Activated gamma-delta T cell treated with anti-CD3 and anti-CD28 coated beads, Interleukin-2, amount 50 U/mL, for 16 hours (primary cell): Measurements from ENCODE around the gene CPA4.

Source experiments
- DNase-seq: peaks from one replicate; pipeline ENCODE4 v3.0.0-alpha.2; 2020; ENCODE audit warnings: low read depth

Gene CPA4

DNA sequence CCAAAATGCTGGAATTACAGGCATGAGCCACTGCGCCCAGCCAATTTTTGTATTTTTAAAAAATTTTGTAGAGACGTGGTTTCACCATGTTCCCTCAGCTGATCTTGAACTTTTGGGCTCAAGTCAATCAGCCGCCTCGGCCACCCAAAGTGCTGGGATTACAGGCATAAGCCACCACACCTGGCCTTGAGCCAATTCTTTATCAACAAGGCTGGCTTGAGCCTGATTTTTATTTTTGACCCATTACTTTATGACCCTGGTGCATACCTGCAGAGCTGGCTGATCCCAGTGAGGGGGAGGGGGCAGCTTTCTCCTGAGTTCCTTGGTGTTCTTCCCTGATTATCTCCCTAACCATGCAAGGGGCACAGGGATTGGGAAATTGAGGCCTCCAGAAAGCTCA is 71.5 kb downstream of the CPA4 start:
- no peak for DNase-seq

GRCh38 chr7:130365088-130365487 is 72.1 kb downstream of the CPA4 start:
- no peak for DNase-seq

- no peak for DNase-seq
Observed at GRCh38 chr7:130365511-130366441, 72.8 kb downstream of the CPA4 start.

DNA sequence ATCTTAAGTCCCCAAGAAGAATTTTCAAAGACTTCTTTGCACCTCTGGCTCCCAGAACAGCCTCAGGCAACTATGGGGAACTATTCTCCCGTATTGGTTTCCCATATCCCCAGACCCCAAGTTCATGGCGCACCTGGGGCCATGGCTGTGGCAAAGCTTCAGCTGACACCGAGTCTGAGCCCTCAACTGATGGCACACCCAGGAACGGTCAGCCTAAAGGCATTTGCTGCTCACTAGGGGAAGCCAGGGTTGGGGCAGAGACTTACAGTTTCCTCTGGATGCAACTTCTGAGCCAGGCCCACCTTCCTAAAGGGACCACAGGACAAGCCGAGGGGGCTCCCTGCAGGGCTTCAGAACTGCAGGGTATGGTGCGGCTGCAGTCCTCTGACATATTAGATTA is 73.6 kb downstream of the CPA4 start:
- no peak for DNase-seq

- no peak for DNase-seq
Observed at GRCh38 chr7:130367088-130367755, 74.3 kb downstream of the CPA4 start.

DNA sequence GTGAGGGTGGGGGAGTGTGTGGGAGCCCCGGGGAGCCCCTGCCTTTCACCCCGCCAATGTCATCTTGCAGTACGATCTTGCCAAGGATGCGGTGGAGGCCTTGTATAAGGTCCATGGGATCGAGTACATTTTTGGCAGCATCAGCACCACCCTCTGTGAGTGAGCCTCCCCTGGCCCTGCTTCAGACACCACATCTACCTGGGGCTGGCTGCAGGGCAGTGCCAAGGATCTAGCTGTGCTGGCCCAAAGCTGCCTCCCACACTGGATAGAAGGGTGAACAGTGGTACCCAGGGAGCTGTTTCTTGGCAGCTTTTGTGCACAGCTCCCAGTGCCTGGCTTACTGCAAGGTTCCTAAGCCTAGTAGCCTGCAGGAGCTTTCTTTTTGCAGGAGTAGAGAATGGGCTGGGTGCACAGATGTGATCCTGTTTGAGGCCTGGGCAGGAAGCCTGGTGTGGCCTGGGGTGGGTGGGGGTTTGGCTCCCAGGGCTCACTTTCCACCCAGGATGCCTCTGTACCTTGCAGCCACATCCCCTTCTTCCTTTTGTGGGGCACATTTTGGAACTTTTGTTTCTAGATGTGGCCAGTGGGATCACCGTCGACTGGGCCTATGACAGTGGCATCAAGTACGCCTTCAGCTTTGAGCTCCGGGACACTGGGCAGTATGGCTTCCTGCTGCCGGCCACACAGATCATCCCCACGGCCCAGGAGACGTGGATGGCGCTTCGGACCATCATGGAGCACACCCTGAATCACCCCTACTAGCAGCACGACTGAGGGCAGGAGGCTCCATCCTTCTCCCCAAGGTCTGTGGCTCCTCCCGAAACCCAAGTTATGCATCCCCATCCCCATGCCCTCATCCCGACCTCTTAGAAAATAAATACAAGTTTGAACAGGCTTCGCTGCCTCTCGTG is 75.1 kb downstream of the CPA4 start:
- no peak for DNase-seq

GRCh38 chr7:130369110-130369711 is 76.2 kb downstream of the CPA4 start:
- no peak for DNase-seq

- no peak for DNase-seq
Observed at GRCh38 chr7:130369831-130370550, 77.0 kb downstream of the CPA4 start.

DNA sequence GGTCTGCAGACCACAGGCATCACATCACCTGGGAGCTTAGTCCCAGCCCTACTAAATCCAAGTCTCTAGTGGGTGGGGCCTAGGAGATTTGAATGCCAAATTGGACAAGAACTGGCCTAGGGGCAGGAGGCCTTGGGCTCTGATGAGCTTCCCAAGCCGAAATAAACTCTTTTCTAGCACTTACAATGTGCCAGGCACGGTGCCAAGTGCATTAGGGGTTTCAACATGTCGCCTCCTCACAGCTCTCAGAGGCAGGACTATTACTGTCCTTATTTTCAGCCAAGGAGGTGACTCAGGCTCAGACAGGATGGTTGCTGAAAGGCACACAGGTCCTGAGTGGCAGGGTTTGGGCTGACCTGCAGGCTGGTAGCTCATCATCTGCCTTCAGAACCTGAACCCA is 78.1 kb downstream of the CPA4 start:
- DNase-seq, result no peak

- no peak for DNase-seq
Observed at GRCh38 chr7:130372402-130373165, 79.6 kb downstream of the CPA4 start.
